HG03439 (cell line): ENCODE results near the gene CLTRN.
"Not testable (repeated sequence)": the region's sequence is repeated elsewhere in the genome, so short reads cannot be mapped to it uniquely, and the experiment has no call there.

Experiments used
- ATAC-seq: cut with Tn5 transposase; IDR thresholded peaks from one replicate; pipeline ENCODE4 v1.9.1; 2021; ENCODE audit warnings: mild to moderate bottlenecking, moderate library complexity; ENCODE audit not compliant: unreplicated experiment

The CLTRN gene

DNA sequence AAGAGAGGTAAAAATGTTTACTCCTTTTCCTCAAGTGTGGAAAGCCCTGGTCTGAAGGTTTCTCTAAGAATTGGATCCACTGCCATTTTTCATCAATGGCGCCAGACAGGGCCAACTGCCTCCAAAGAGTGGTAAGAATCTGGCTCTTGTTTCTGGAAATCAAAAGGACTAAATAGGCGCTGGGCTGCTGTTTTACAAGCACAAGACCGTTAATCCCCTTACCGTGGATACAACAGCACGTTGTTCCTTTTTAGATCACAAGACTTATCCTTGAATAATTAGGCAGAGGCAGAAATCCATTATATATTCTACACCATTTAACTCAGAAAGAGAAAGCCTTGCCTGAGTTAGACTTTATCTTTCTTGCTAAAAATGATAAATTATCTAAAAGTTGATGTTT lies 10.6 kb downstream of the CLTRN start:
- no peak for ATAC-seq

DNA sequence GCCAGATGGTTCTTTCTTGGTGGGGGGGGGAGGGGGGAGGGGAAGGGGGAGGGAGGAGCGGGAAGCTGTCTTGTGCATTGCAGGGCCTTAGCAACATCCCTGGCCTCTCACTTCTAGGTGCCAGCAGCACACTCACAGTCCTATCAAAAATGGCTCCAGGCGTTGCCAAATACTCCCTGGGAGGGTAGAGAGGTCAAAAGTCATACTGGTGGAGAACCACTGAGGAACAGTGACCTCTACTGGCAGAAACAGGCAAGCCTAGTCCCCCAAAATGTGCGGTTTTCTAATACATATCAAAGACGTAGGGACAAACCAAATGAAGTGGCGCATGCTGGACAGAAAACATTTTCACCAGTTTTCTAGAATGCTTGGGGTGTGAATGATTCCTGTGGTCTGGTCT lies 17.1 kb downstream of the CLTRN start:
- ATAC-seq, result not testable (repeated sequence)

DNA sequence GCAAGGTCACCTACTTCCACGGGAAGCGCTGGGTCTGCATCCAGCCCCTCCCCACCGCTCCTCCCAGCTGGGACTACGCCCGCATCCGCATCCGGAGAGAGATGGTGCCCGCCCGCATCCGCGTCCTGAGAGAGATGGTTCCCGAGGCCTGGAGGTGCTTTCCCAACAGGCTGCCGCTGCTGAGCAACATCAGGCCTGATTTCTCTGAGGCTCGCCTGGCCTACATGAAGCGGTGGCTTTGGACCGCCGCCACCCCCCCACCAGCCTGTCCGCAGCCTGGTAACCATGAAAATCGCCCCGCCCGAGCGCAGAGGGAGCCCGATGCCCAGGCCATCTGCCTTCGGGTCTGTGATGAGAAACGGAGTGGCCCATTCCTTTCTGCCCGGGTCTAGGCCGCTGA lies 18.1 kb downstream of the CLTRN start:
- ATAC-seq, result no peak

DNA sequence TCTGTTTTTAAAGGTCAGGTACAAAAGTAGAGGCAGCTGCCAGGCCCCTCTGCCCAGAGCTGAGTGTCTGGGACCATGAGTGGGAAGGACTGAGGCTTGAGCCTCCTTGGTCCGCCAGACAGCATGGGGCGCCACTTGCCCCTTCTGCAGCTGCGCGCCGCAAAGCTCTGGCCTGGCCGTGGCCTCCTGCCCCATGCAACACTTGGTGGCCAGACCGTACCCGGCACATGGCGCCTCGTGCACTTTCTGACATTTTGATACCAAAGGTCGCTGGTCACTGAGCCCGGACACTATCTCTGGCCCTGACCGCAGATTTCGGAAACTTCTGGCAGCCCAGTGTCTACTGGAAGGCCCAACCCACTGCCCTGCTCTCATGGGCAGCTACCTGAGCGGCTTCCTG lies 18.6 kb downstream of the CLTRN start:
- ATAC-seq, result no peak

DNA sequence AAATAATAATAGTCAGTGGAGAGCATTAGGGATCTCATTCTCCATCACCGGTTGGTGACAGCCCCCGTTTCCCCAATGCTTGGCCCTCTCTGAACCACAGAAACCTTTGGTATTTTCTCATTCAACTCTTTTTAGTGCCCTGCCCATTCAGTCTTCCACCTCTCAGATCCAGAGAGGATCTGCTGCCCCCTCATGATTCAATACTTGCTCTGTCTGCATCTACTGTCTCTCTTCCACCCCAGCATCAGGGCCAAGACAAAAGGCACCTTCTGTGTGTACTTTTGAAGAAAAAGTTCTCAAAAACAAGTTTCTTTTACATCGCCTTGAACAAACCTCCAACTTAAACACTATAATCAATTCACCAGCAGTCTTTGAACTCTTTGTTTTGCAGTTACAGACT lies 19.3 kb downstream of the CLTRN start:
- no peak for ATAC-seq

DNA sequence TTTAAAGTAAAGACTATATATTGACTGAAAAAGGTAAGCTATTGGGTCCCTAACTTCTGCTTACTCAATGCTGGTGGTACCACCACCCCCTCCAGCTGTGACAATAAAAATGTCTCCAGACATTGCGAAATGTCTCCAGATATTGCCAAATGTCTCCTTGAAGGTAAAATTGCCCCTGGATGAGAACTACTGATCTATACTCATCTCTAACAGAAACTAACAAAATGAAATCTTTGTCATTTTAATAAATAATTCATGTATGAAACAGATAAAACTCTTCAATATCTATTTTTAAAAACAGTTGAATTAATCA lies 20.1 kb downstream of the CLTRN start:
- no peak for ATAC-seq

DNA sequence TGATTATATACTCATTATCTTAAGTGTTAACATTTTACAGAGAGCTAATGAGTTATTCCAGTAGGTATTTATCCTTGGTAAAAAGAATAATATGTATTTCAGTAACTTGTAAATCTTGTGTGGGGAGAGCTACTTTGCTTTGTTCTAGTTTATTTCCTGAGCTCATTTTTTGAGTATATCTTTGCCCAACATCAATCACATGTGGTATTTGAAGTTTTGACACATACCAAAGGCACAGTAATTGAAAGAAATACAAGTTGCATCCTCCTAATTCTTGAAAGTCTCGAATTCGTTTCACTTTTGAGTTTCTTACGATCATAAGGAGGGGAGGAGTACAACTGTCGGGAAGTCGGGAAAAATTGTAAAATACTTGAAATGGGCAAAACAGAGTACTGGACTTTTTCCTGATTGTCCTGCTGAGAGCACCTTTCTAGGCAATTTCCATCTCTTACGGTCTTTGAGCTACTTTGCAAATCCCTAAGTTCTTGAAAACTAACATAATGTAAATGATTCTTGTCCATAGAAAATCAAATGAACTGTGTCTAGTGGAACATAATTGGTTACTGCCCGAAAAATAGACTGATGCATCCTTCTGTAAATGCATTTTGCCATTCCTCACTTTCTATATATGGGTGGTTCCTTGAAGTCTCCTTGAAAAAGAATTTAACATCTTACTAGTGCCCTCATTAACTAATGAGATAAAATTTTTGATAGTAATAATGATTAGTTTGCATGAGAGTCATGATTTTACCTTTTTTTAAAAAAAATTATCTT lies 20.6 kb downstream of the CLTRN start:
- no peak for ATAC-seq

DNA sequence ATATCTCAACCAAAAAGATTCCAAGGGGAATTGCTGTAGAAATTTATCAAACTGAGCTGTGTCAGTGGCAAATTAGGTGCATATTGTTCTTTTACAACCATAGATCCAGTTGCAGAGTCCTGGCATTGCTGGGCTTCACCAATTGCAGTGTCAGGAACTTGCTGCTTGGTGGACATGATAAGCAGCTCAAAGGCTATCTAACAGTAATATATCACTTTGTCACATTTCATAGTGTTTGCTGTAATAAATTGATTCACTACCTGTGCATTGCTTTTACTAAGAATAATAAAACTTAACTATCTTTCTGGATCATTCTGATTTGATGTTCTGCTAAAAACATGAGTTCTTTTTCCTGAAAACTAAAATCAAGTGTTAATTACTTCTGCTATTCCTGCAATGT lies 33.0 kb downstream of the CLTRN start:
- no peak for ATAC-seq

DNA sequence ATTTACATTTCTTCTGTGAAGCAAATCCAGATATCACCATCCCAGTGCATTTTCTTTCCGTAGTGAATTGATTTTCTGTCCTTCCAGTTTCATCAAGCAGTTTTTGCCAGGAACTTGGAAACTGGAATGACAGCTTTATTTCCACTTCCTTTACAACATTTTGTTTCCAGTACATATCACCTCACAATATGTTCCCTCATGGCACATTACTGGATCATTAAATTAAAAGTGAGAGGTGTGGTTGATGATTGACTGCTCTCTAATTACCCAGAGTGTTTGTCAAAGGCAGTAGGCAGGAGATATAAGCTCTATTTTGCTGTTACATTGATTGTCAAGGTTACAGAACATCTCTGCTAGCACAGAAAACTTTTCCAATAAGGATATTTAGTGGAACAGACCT lies 41.6 kb downstream of the CLTRN start:
- no peak for ATAC-seq

DNA sequence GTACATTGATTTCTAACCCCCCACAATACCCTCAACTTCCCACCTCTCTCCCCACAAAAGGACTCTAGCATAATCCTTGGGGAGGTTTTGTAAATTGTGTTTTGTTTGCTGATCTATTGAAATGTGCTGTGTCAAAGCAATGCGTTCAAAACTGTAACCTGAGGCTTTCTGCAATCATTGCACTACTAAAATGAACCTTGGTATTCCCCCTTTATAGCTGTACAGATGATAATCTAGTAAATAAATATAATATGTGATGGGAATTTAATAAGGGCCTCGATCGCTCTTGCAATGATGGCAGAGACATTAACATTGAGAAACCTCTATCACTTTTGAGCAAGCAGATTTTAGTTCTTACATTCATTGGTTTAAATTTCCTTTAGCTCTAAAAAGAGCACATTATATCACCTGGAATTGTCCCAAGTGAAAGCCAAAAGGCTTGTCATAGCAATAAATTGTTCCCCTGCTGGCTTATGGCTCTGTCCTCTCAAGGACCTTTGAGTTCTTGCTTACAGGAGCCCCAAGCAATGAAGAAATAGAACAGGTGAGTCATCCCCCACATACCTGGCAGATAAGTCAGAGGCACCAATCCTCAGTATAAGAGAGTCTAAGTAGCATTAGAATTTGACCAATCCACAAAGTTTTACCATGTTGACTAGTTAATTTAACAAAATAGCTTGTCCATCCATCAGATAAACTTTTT lies 45.4 kb downstream of the CLTRN start:
- no peak for ATAC-seq

DNA sequence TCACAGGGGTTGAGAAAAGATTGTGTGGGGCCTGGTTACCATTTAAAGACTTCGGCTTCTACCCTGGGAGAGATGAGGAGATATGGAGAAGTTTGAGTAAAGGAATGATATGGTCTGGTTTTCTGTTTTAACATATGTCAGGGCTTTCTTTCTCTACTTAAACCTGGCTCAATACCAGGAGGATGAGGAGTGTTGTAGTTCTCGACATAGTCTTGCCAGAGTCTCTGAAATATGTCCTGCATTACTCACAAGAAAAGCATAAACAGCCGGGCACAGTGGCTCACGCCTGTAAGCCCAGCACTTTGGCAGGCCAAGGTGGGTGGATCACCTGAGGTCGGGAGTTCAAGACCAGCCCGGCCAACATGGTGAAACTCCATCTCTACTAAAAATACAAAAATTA lies 47.5 kb downstream of the CLTRN start:
- no peak for ATAC-seq

DNA sequence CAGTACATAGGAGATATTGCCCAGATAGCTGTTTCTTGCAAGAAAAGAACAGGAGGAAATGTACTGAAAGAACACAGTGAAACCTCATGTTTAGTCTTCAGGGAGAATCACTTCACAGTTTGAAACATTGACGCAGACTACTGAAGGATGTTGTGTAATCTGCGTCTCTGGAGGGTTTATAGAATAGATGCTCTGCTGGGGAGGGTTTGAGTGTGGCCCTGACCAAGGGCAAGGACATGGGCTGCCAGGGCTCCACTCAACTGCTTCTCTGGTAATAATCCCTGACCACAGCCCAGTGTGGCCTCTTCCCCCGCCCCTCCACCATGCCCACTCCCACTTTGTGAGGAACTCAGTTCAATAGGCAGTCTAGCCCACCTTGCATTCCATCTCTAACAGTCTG lies 48.1 kb downstream of the CLTRN start:
- ATAC-seq, result no peak

DNA sequence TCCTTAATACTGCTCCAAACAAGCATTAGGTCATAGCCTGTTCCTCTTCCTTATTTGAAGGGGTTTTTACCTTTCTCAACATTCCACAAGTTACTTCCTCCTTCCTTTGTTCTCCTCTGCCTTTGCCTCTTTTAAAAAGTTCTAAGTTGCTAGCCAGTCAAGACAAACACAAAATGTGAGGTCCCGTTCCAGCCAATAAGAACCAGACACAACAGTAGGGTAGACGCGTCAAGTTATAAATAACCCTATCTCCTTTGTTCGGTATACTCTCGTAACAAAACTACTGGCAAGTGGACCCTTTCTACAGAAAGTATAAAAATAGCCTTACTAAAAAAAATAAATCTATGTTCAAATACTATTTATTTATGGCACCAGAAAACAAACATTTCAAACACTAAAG lies 57.5 kb downstream of the CLTRN start:
- ATAC-seq, result no peak

DNA sequence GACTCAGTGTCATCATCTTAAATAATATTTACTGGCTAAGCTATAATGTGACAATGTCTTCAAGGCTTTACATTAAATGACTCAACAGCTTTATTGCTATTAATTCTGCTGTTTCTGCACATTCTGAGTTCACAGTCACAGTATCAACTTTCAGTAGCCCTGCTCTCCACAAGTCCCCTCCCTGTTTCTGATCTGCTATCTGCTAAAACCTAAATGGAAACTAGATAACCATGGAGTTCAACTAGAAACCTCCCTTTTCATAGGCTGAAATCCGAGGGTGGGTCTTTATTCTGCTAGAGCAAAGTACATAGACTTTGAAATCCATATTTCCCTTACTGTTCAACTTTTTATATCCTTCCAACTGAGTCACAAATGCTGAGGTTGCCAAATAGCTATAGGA lies 58.5 kb downstream of the CLTRN start:
- ATAC-seq, result no peak

DNA sequence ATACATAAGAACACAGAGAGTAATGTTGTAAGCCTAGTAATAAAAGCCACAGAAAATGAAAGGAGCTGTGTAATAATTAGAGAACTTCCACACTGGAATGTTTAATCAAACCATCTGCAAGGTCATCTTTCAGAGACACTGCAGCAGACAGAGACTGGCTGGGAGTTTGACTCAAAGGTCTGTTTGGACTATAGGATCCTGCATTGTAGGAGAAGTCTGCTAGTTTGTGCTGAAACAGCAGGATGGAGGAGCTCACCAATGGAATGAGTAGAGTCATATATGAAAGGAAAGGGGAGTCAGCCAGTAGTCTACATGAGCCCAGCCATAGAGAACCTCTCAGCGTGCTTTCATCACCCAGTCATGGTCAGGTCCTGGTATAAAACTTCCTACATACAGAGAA lies 59.4 kb downstream of the CLTRN start:
- no peak for ATAC-seq

DNA sequence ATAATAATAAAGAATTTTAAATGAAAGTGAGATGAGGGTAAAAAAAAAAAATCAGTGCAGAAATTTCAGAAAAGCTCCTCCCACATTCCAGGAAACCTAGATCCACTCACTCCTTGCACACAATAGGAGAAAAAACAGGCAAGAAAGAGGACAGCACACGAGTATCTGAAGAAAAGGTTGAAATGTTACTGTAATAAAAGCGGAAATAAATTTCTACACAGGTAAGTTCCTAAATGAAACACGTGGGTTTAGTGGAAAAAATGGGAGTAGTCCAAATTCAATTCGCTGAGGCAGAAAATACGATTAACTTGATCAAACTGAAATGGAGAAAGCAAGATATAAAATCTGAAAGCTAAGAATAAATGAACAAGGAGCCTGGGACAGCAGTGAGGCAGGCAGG lies 61.8 kb downstream of the CLTRN start:
- no peak for ATAC-seq

DNA sequence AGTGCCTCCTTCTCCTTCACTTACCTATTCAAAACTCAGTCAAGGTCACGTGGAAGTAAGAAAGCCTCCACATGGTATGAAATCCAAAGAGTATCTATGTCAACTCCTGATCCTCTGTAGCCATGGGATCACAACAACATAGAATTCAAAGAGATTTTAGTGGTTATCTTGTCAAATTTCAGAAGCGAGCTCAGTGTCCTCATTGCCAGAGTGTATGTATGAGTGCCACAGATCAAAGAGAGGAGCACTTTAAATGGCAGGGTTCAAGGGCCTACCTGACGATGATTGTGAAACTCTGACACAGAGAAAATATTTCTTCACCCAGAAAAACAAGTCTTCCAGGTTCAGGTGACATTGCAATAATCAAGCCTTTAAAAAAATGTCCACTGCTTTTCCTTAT lies 62.7 kb downstream of the CLTRN start:
- ATAC-seq, result no peak

DNA sequence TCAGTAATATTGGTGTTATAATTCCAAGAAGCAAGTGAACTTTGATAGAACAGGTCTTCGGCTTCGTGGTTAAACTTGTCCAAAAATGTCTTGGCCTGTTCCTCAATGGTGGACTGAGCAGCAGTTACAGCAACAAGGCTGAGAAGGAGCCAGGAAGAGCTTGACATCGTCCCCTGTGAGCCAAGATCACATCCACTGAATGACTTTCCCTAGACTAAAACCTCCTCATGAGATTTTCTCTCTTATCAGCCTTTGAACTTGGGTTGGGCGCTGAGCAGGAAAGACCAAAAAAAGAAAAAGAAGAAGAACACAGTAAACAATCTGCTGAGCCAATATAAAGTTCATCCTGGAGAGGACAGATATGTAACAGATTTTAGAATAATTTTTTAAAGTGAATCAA lies 63.9 kb downstream of the CLTRN start, which contains the start of gene ACE2:
Gene ACE2 (minus strand): TSS at position 216 of the 400 bp plus-strand sequence. CDS start 49 bp downstream, at position 167.
- ATAC-seq, result no peak

DNA sequence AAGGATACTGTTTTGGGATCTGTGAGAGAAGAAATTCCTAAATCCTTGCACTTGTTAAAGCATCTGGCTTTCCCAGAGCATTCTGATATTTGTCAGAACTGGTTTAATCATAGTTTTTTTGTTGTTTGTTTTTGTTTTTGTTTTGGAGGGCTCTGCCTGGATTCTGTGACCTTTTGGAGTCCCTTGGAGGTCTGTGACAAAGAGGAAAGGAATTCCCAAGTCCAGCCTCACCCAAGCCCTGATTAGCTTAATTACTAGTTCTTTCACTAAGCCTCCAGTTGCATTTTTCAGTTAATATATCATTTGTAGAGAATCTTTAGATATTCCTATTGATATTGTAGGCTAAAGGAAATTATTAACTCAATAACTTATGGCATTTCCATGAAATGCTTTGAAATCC lies 64.6 kb downstream of the CLTRN start:
- ATAC-seq, result no peak

DNA sequence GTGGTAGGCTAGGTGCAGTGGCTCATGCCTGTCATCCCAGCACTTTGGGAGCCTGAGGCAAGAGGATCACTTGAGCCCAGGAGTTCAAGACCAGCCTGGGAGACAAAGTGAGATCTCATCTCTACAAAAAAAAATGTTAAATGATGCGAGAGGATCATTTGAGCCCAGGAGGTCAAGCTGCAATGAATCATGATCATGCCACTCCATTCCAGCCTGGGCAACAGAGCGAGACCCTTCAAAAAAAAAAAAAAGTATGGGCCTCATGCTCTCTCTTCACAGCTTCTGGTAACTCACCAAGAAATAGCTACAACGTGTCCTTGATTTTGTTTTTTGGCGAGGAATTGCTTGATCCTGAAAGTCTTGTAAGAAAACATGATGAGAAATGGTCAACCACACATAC lies 65.1 kb downstream of the CLTRN start:
- no peak for ATAC-seq

DNA sequence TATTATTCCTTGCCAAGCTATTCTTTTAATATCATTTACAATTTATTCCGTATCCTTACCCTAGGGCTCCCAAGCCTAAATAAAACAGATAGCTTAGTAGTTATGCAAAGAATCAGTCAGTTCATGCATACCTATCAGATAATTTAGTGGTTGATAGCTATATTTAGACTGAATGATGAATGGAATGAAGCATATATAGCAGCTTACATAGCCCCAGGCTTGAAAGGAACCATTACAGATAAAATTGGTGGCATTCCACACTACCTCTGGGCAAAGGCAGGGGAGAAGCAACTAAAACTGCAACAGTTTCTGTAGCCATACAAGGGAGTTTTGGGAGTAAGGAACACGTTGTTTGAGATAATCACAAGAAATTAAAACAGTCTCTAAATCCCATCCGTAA lies 66.6 kb downstream of the CLTRN start:
- no peak for ATAC-seq

DNA sequence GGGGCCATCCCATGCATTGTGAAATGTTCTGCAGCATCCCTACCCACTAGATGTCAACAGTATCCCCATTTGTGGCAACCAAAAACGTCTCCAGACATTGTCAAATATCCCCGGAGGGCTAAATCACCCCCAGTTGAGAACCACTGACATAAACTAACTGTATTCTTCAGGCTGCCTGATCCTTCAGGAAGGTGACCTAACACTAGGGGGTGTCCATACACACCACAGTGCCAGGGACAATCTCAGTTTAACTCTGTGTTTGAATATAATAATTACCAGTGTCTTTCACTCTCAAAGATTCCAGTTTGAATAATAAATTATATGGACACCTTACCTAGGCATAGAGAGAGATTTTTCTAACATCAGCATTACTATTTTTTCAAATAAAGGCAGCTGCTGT lies 70.2 kb downstream of the CLTRN start:
- no peak for ATAC-seq
